WTC11 (cell line): ENCODE results near the gene CLDN6. TPM values are rescaled to one million over a fixed set of nuclear protein-coding genes. Genes with fewer than 3 reads are reported as not detected.

ENCODE experiments used
- ATAC-seq: fragments of 200-7000 bp; cut with Tn5 transposase; 2 replicates; pipeline ENCODE4 v1.10.0; 2021; ENCODE audit warnings: mild to moderate bottlenecking, moderate library complexity
- CTCF ChIA-PET: fragments of 300-600 bp; sonication (Branson Sonifier 250); formaldehyde crosslinking; loops from one replicate; lab custom pipeline; 2021; ENCODE audit warnings: antibody characterized with exemption; lab: Charles Lee
- POLR2A ChIA-PET: fragments of 350-600 bp; sonication (Branson Sonifier 250); formaldehyde crosslinking; loops from one replicate; lab custom pipeline; 2021; ENCODE audit warnings: antibody characterized with exemption; lab: Charles Lee
- DNase-seq: peaks from one replicate; pipeline ENCODE4 v3.0.0; 2021; ENCODE audit warnings: low spot score
- H3K27ac Mint-ChIP-seq: 2 replicates; pipeline ENCODE4 v1.8.0; 2021; ENCODE audit warnings: mixed read lengths
- H3K27me3 Mint-ChIP-seq: 2 replicates; pipeline ENCODE4 v1.8.0; 2021; ENCODE audit warnings: low read depth, mild to moderate bottlenecking, moderate library complexity, mixed read lengths
- H3K36me3 Mint-ChIP-seq: 2 replicates; pipeline ENCODE4 v1.8.0; 2021; ENCODE audit warnings: mixed read lengths
- H3K4me1 Mint-ChIP-seq: 2 replicates; pipeline ENCODE4 v1.8.0; 2022; ENCODE audit warnings: mixed read lengths
- H3K4me3 Mint-ChIP-seq: 2 replicates; pipeline ENCODE4 v1.8.0; 2021; ENCODE audit warnings: mild to moderate bottlenecking, moderate library complexity, mixed read lengths
- H3K9me3 Mint-ChIP-seq: 2 replicates; pipeline ENCODE4 v1.8.0; 2021; ENCODE audit warnings: mixed read lengths
- AFF4 ChIP-seq: sonication (generic); formaldehyde crosslinking; IDR thresholded peaks from 2 replicates; pipeline ENCODE4 v1.8.1; 2023; ENCODE audit warnings: mild to moderate bottlenecking, missing genetic modification reagents, borderline replicate concordance
- CBFB ChIP-seq: sonication (generic); formaldehyde crosslinking; IDR thresholded peaks from 2 replicates; pipeline ENCODE4 v1.8.1; 2022; ENCODE audit warnings: mild to moderate bottlenecking, low read depth, missing genetic modification reagents
- E2F5 ChIP-seq: sonication (generic); formaldehyde crosslinking; IDR thresholded peaks from 2 replicates; pipeline ENCODE4 v1.8.1; 2022; ENCODE audit warnings: mild to moderate bottlenecking, moderate library complexity, missing genetic modification reagents
- ELF4 ChIP-seq: sonication (generic); formaldehyde crosslinking; IDR thresholded peaks from 2 replicates; pipeline ENCODE4 v1.8.1; 2022; ENCODE audit warnings: low read depth, mild to moderate bottlenecking, moderate library complexity, missing genetic modification reagents
- ETV6 ChIP-seq: sonication (generic); formaldehyde crosslinking; IDR thresholded peaks from 2 replicates; pipeline ENCODE4 v1.8.1; 2022; ENCODE audit warnings: mild to moderate bottlenecking, missing genetic modification reagents
- FOXK1 ChIP-seq: sonication (generic); formaldehyde crosslinking; IDR thresholded peaks from 2 replicates; pipeline ENCODE4 v1.8.0; 2022; ENCODE audit warnings: mild to moderate bottlenecking, moderate library complexity, missing genetic modification reagents
- FOXP4 ChIP-seq: sonication (generic); formaldehyde crosslinking; IDR thresholded peaks from 2 replicates; pipeline ENCODE4 v1.8.0; 2022; ENCODE audit warnings: mild to moderate bottlenecking, missing genetic modification reagents
- HMGXB4 ChIP-seq: sonication (generic); formaldehyde crosslinking; IDR thresholded peaks from 2 replicates; pipeline ENCODE4 v1.8.1; 2023; ENCODE audit warnings: mild to moderate bottlenecking, moderate library complexity, missing genetic modification reagents
- MAX ChIP-seq: sonication (generic); formaldehyde crosslinking; IDR thresholded peaks from 2 replicates; pipeline ENCODE4 v1.8.0; 2022; ENCODE audit warnings: mild to moderate bottlenecking, missing genetic modification reagents
- MYBL2 ChIP-seq: sonication (generic); formaldehyde crosslinking; IDR thresholded peaks from 2 replicates; pipeline ENCODE4 v1.8.1; 2023; ENCODE audit warnings: mild to moderate bottlenecking, moderate library complexity, missing genetic modification reagents
- NR3C1 ChIP-seq: sonication (generic); formaldehyde crosslinking; conservative IDR thresholded peaks from 2 replicates; pipeline ENCODE4 v1.8.1; 2023; ENCODE audit warnings: low read depth, mild to moderate bottlenecking, missing genetic modification reagents
- STAT6 ChIP-seq: sonication (generic); formaldehyde crosslinking; conservative IDR thresholded peaks from 2 replicates; pipeline ENCODE4 v1.8.1; 2023; ENCODE audit warnings: mild to moderate bottlenecking, low read depth, missing genetic modification reagents, moderate library complexity
- TCF7 ChIP-seq: sonication (generic); formaldehyde crosslinking; IDR thresholded peaks from 2 replicates; pipeline ENCODE4 v1.8.0; 2022; ENCODE audit warnings: mild to moderate bottlenecking, low read depth, missing genetic modification reagents, moderate library complexity
- ZMAT4 ChIP-seq: fragments of 250-450 bp; sonication (Bioruptor Pico); IDR thresholded peaks from 2 replicates; pipeline ENCODE4 v1.9.0; 2021; ENCODE audit warnings: mild to moderate bottlenecking
- ZNF121 ChIP-seq: sonication (generic); formaldehyde crosslinking; IDR thresholded peaks from 2 replicates; pipeline ENCODE4 v1.8.0; 2023; ENCODE audit warnings: missing genetic modification reagents
- ZNF138 ChIP-seq: sonication (generic); formaldehyde crosslinking; conservative IDR thresholded peaks from 2 replicates; pipeline ENCODE4 v1.8.1; 2022; ENCODE audit warnings: mild to moderate bottlenecking, moderate library complexity, missing genetic modification reagents
- ZNF232 ChIP-seq: sonication (generic); formaldehyde crosslinking; IDR thresholded peaks from 2 replicates; pipeline ENCODE4 v1.8.0; 2022; ENCODE audit warnings: mild to moderate bottlenecking, missing genetic modification reagents
- ZNF532 ChIP-seq: fragments of 250-450 bp; sonication (Bioruptor Pico); IDR thresholded peaks from 2 replicates; pipeline ENCODE4 v1.9.0; 2021; ENCODE audit warnings: mild to moderate bottlenecking, borderline replicate concordance
- total RNA-seq: library from RNA; stranded (reverse); gene quantifications from 3 replicates; pipeline ENCODE4 v1.2.3, GENCODE V29; 2021

The CLDN6 gene
- total RNA-seq, 1 experiment from 2014 or later = 746 TPM

GRCh38 chr16:2985893-2986355 is 32.1 kb downstream of the CLDN6 start:
- TF ChIP-seq FOXP4 (CRISPR knock-in tag) (no peak), ZMAT4 (CRISPR knock-in tag) (no peak), ZNF532 (no peak), HMGXB4 (CRISPR knock-in tag) (no peak), ZNF121 (CRISPR knock-in tag) (no peak), MAX (no peak), TCF7 (CRISPR knock-in tag) (no peak), STAT6 (CRISPR knock-in tag) (no peak), ELF4 (CRISPR knock-in tag) (no peak), CBFB (CRISPR knock-in tag) (no peak), ZNF232 (no peak), FOXK1 (CRISPR knock-in tag) (no peak), NR3C1 (no peak), E2F5 (CRISPR knock-in tag) (no peak), ZNF138 (CRISPR knock-in tag) (no peak), ETV6 (CRISPR knock-in tag) (no peak), AFF4 (no peak), MYBL2 (CRISPR knock-in tag) (no peak)
- DNase-seq = no peak

More at GRCh38 chr16:2985893-2986355, 32.1 kb downstream of the CLDN6 start:
- peaks cover 6% of the 10 kb centered on the region; the same call in 1 of the 2 replicates for H3K27me3 Mint-ChIP-seq
- no peaks in the 10 kb centered on the region for H3K36me3 Mint-ChIP-seq
- H3K27ac Mint-ChIP-seq = no peak overlapping the region
- H3K4me3 Mint-ChIP-seq = no peak overlapping the region
- no peak for ATAC-seq
- ChIA-PET POLR2A (no interaction called here), CTCF (interaction anchor here (0.9 to 2.0 kb wide), 4 partner anchors 14 to 73 kb away, joined by 3 to 8 read pairs (median 3); no protein-coding TSS in a partner anchor)
- H3K4me1 Mint-ChIP-seq = peaks cover 41% of the 10 kb centered on the region
- H3K9me3 Mint-ChIP-seq = no peaks in the 10 kb centered on the region
